SJSA1 (cell line): Measurements from ENCODE around the gene OR1D5. TPM values are rescaled to one million over a fixed set of nuclear protein-coding genes. Genes with fewer than 3 reads are reported as not detected.
"Not testable (repeated sequence)": the region's sequence is repeated elsewhere in the genome, so short reads cannot be mapped to it uniquely, and the experiment has no call there.

Source experiments
- DNase-seq, 2 experiments: peaks; one replicate each; pipeline ENCODE4 v3.0.0-alpha.2; 2015 to 2020; ENCODE audit warnings: low spot score in 2 of 2, low read depth in 1 of 2
- H3K27ac ChIP-seq: fragments of 250-450 bp; sonication (Bioruptor Pico); 2 replicates; pipeline ENCODE4 v1.5.1; 2020; ENCODE audit warnings: mild to moderate bottlenecking, moderate library complexity
- H3K27me3 ChIP-seq: fragments of 250-450 bp; sonication (Bioruptor Pico); replicated peaks from 2 replicates; pipeline ENCODE4 v1.5.1; 2020; ENCODE audit warnings: mild to moderate bottlenecking, moderate library complexity
- H3K36me3 ChIP-seq: fragments of 250-450 bp; sonication (Bioruptor Pico); 2 replicates; pipeline ENCODE4 v1.5.1; 2020; ENCODE audit warnings: mild to moderate bottlenecking
- H3K4me1 ChIP-seq: fragments of 250-450 bp; sonication (Bioruptor Pico); replicated peaks from 2 replicates; pipeline ENCODE4 v1.6.1; 2021; ENCODE audit warnings: mild to moderate bottlenecking
- H3K4me3 ChIP-seq: fragments of 250-450 bp; sonication (Bioruptor Pico); 2 replicates; pipeline ENCODE4 v1.5.1; 2020; ENCODE audit warnings: mild to moderate bottlenecking
- H3K9me3 ChIP-seq: fragments of 250-450 bp; sonication (Bioruptor Pico); replicated peaks from 2 replicates; pipeline ENCODE4 v1.5.1; 2020; ENCODE audit warnings: mild to moderate bottlenecking
- total RNA-seq: library from RNA; depleted of rRNA; stranded (reverse); fragments of >200 nt; shearing (Covaris generic); gene quantifications from 2 replicates; pipeline ENCODE4 v1.2.3, GENCODE V29; 2014; rRNA removed

OR1D5 gene, protein sequence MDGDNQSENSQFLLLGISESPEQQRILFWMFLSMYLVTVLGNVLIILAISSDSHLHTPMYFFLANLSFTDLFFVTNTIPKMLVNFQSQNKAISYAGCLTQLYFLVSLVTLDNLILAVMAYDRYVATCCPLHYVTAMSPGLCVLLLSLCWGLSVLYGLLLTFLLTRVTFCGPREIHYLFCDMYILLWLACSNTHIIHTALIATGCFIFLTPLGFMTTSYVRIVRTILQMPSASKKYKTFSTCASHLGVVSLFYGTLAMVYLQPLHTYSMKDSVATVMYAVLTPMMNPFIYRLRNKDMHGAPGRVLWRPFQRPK
- total RNA-seq: not detected in 2 replicates

DNA sequence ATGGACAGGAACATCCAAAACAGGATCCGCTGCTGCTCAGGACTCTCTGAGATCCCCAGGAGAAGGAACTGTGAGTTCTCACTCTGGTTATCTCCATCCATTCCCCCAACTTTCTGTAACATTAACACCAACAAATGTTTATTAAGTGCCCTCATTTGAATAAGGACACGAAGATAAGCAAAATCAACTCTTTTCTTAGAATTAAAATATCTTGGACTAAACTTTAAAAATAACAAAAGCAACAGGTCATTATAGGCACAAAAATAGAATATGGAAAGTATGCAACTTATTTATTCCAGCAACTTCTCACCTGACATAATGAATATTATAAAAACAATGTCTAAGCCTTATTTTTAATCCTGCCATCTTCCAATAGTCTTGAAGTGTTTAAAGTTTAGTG is at the start of gene OR1D5:
Gene OR1D5 (minus strand): TSS at position 101 of the 400 bp plus-strand sequence. CDS start 0 bp downstream, at position 101.
- not testable (repeated sequence) for H3K4me3 ChIP-seq, DNase-seq, H3K4me1 ChIP-seq, H3K9me3 ChIP-seq, H3K27me3 ChIP-seq, H3K36me3 ChIP-seq, H3K27ac ChIP-seq

DNA sequence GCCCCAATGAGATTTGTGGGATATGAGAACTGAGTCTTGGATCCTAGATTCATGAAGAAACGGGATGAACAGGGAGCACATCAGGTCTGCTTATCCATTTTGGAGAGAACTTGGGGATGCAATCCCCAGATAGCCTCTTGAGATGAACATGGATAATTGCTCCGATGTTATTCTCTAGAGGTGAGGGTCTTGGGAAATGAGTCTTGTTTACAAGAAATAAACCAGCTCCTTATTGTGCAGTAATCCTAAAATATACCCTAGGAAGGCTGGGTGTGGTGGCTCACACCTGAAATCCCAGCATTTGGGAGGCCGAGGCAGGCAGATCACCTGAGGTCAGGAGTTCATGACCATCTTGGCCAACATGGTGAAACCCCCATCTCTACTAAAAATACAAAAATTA is 40.9 kb upstream of the OR1D5 start, which contains the start of gene OR1D2:
Gene OR1D2 (minus strand): TSS at position 101 of the 400 bp plus-strand sequence. CDS start 11,426 bp downstream, outside the sequence.
- DNase-seq: no peak
- H3K27ac ChIP-seq: no peak within 1 kb of the TSS
- H3K4me3 ChIP-seq: no peak within 1 kb of the TSS

GRCh38 chr17:3073850-3074249 is 10.4 kb upstream of the OR1D5 start:
- H3K27me3 ChIP-seq, H3K9me3 ChIP-seq, H3K27ac ChIP-seq, H3K36me3 ChIP-seq, H3K4me3 ChIP-seq, H3K4me1 ChIP-seq, DNase-seq: not testable (repeated sequence)

More for the DNA sequence above, 40.9 kb upstream of the OR1D5 start, which contains the start of gene OR1D2:
- Histone ChIP-seq H3K9me3 (0 out of 2 replicates have a peak, but pooled peaks cover 4% of the 10 kb centered on the region), H3K4me1 (no peaks in the 10 kb centered on the region), H3K36me3 (no peaks in the 10 kb centered on the region), H3K27me3 (peaks cover 13% of the 10 kb centered on the region; the same call in 1 of the 2 replicates)

DNA sequence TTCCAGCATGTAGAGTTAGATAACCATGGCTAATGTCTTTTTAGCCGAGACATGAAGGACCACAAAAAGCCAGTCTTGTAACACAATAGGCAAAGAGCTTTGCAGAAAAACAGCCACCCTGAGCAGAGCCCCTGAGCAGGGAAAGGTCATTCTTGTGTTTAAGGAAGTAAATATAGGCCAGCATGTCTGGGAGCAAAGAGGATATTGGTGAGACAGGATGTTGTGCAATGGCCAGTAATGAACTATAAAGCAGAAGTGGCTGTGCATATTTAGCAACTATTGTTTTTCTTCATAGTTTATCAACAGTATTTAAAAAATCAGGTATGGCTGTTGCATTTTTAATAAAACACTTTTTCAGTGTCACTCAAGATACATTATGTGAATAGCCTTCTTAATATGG is 1.8 kb upstream of the OR1D5 start:
- not testable (repeated sequence) for H3K4me1 ChIP-seq, H3K36me3 ChIP-seq, H3K27ac ChIP-seq, DNase-seq, H3K9me3 ChIP-seq, H3K27me3 ChIP-seq, H3K4me3 ChIP-seq

GRCh38 chr17:3062824-3063377 is 506 bp downstream of the OR1D5 start:
- H3K4me3 ChIP-seq, H3K9me3 ChIP-seq, H3K36me3 ChIP-seq, H3K27me3 ChIP-seq, H3K4me1 ChIP-seq, DNase-seq, H3K27ac ChIP-seq: not testable (repeated sequence)

DNA sequence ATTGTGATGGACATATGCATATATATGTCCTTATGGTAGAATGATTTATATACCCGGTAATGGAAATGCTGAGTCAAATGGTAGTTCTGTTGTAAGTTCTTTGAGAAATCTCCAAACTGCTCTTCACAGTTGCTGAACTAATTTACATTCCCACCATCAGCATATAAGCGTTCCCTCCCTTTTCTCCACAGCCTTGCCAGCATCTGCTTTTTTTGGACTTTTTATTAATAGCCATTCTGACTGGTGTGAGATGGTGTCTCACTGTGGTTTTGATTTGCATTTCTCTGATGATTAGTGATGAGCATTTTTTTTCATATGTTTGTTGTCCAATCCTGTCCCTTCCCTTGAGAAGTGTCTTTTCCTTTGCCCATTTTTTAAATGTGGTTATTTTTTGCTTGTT is 8.5 kb downstream of the OR1D5 start:
- H3K36me3 ChIP-seq, DNase-seq, H3K9me3 ChIP-seq, H3K4me3 ChIP-seq, H3K27ac ChIP-seq, H3K4me1 ChIP-seq, H3K27me3 ChIP-seq: not testable (repeated sequence)

DNA sequence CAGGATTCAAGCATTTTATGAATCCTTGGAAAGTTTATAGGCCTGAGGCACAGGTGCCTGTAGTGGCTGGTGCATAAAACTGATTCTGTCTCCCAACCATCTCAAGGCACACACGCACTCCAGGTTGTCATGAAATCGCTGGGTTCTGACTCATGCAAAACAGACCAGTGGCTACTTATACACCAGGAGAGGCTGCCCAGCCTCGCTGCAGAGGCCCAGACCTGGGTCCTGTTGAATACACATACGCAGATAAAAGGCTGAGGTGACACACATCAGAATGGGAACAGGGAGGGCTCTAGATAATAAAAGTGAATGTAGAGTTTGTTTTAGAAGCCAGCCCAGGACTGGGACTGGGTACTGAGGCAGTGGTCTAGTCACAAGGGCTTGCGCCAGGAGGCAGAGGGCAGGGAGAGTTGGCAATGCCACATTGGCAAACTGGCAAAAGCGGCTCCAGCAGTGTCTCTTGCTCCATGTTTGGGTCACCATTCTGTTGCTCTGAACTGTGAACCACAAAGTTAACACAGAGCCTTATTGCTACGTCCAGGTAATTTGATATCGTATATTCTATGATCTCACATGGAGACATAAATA is 13.6 kb downstream of the OR1D5 start:
- H3K4me3 ChIP-seq: no peak overlapping the region
- H3K4me1 ChIP-seq: no peaks in the 10 kb centered on the region

GRCh38 chr17:3048727-3049471 is 14.5 kb downstream of the OR1D5 start:
- DNase-seq: peak; percentile 90 to 97
- no peaks in the 10 kb centered on the region for H3K36me3 ChIP-seq
- 0 out of 2 replicates have a peak, but pooled peaks cover 2% of the 10 kb centered on the region for H3K27me3 ChIP-seq
- H3K4me3 ChIP-seq: peak overlapping the region; percentile 44
- no peak overlapping the region for H3K27ac ChIP-seq
- no peaks in the 10 kb centered on the region for H3K4me1 ChIP-seq
- H3K9me3 ChIP-seq: no peaks in the 10 kb centered on the region

More for the DNA sequence above, 13.6 kb downstream of the OR1D5 start:
- no peak overlapping the region for H3K27ac ChIP-seq
- DNase-seq: no peak
- no peaks in the 10 kb centered on the region for H3K9me3 ChIP-seq
- H3K36me3 ChIP-seq: no peaks in the 10 kb centered on the region
- H3K27me3 ChIP-seq: 0 out of 2 replicates have a peak, but pooled peaks cover 2% of the 10 kb centered on the region

- Histone ChIP-seq H3K9me3 (no peaks in the 10 kb centered on the region), H3K4me1 (no peaks in the 10 kb centered on the region), H3K4me3 (no peak overlapping the region), H3K36me3 (no peaks in the 10 kb centered on the region), H3K27me3 (0 out of 2 replicates have a peak, but pooled peaks cover 2% of the 10 kb centered on the region), H3K27ac (no peak overlapping the region)
- no peak for DNase-seq
Observed at GRCh38 chr17:3046753-3047152, 16.7 kb downstream of the OR1D5 start.

- DNase-seq: no peak
- no peak overlapping the region for H3K27ac ChIP-seq
- H3K9me3 ChIP-seq: no peaks in the 10 kb centered on the region
- no peaks in the 10 kb centered on the region for H3K4me1 ChIP-seq
- H3K27me3 ChIP-seq: 0 out of 2 replicates have a peak, but pooled peaks cover 2% of the 10 kb centered on the region
- H3K36me3 ChIP-seq: no peaks in the 10 kb centered on the region
- no peak overlapping the region for H3K4me3 ChIP-seq
Observed at GRCh38 chr17:3043737-3044365, 19.6 kb downstream of the OR1D5 start.

DNA sequence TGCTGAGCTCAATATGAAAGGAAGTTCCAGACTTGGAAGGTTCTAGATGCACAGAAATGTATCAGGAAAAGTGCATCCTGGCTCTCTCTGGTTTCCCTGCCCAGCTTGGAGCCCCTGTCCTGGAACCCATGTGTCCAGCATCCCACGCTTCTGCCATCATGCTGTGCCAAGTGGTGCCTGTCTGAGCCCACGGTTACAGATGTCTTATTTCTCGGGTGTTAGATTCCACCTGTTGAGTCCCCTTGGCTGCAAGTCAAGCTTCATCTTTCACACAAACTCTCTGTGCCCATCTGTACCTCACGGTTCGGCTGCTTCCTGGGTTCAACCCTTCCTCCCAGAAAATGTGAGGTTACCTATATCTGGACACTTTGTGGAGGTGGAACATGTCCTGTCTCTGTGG is 22.5 kb downstream of the OR1D5 start:
- Histone ChIP-seq H3K4me3 (no peak overlapping the region), H3K27ac (no peak overlapping the region), H3K36me3 (no peaks in the 10 kb centered on the region), H3K4me1 (no peaks in the 10 kb centered on the region), H3K27me3 (no peaks in the 10 kb centered on the region), H3K9me3 (no peaks in the 10 kb centered on the region)
- peak in 1 of 2 experiments; percentile 2 for DNase-seq

- Histone ChIP-seq H3K9me3 (no peaks in the 10 kb centered on the region), H3K27ac (no peak overlapping the region), H3K27me3 (no peaks in the 10 kb centered on the region), H3K4me3 (no peak overlapping the region), H3K4me1 (no peaks in the 10 kb centered on the region), H3K36me3 (no peaks in the 10 kb centered on the region)
- peak in 1 of 2 experiments; percentile 3 for DNase-seq
Observed at GRCh38 chr17:3039736-3040135, 23.7 kb downstream of the OR1D5 start.

GRCh38 chr17:3038941-3039340 is 24.5 kb downstream of the OR1D5 start:
- DNase-seq: peak in 1 of 2 experiments; percentile 4
- no peak overlapping the region for H3K27ac ChIP-seq
- no peak overlapping the region for H3K4me3 ChIP-seq
- no peaks in the 10 kb centered on the region for H3K9me3 ChIP-seq
- H3K27me3 ChIP-seq: no peaks in the 10 kb centered on the region
- no peaks in the 10 kb centered on the region for H3K4me1 ChIP-seq
- no peaks in the 10 kb centered on the region for H3K36me3 ChIP-seq
